ENCODE results near the gene MAGEA6.
"Not testable (repeated sequence)": the region's sequence is repeated elsewhere in the genome, so short reads cannot be mapped to it uniquely, and the experiment has no call there.

MAGEA6 gene

GRCh38 chrX:152806035-152806434 is 36.5 kb upstream of the MAGEA6 start:
- no peak for DNase-seq (ENCODE audit: low read depth)
- H3K4me3 ChIP-seq (ENCODE audit: low read length): no peak overlapping the region
- TF ChIP-seq CTCF (conservative IDR thresholded peaks at IDR 0.05; ENCODE audit: low read depth, low read length): no peak

GRCh38 chrX:152798945-152799344 is 29.5 kb upstream of the MAGEA6 start:
- DNase-seq (ENCODE audit: low read depth): no peak
- no peak overlapping the region for H3K4me3 ChIP-seq (ENCODE audit: low read length)
- TF ChIP-seq CTCF (conservative IDR thresholded peaks at IDR 0.05; ENCODE audit: low read depth, low read length): no peak

- not testable (repeated sequence) for H3K4me3 ChIP-seq (ENCODE audit: low read length)
Observed at GRCh38 chrX:152787062-152787461, 17.6 kb upstream of the MAGEA6 start.

GRCh38 chrX:152766562-152766961 is 2.9 kb downstream of the MAGEA6 start:
- H3K4me3 ChIP-seq (ENCODE audit: low read length); DNase-seq (ENCODE audit: low read depth): not testable (repeated sequence)

More at GRCh38 chrX:152787062-152787461, 17.6 kb upstream of the MAGEA6 start:
- not testable (repeated sequence) for DNase-seq (ENCODE audit: low read depth)

GRCh38 chrX:152761582-152761981 is 7.9 kb downstream of the MAGEA6 start:
- not testable (repeated sequence) for DNase-seq (ENCODE audit: low read depth); H3K4me3 ChIP-seq (ENCODE audit: low read length)

GRCh38 chrX:152759544-152759943 is 9.9 kb downstream of the MAGEA6 start:
- not testable (repeated sequence) for DNase-seq (ENCODE audit: low read depth); H3K4me3 ChIP-seq (ENCODE audit: low read length)

- DNase-seq (ENCODE audit: low read depth): not testable (repeated sequence)
Observed at GRCh38 chrX:152758918-152759317, 10.6 kb downstream of the MAGEA6 start, which contains the start of gene CSAG3. CSAG3 (plus strand) TSS chrX:152759218.

GRCh38 chrX:152754871-152755270 is 14.6 kb downstream of the MAGEA6 start:
- H3K4me3 ChIP-seq (ENCODE audit: low read length); DNase-seq (ENCODE audit: low read depth): not testable (repeated sequence)

More at GRCh38 chrX:152758918-152759317, 10.6 kb downstream of the MAGEA6 start, which contains the start of gene CSAG3:
- not testable (repeated sequence) for H3K4me3 ChIP-seq (ENCODE audit: low read length)

GRCh38 chrX:152753686-152754650 is 15.5 kb downstream of the MAGEA6 start, which contains the start of gene MAGEA2:
MAGEA2 (minus strand) TSS chrX:152753842; CDS start chrX:152751363, 2,479 bp downstream.
- not testable (repeated sequence) for DNase-seq (ENCODE audit: low read depth); H3K4me3 ChIP-seq (ENCODE audit: low read length)

- H3K4me3 ChIP-seq (ENCODE audit: low read length): no peak overlapping the region
- TF ChIP-seq CTCF (conservative IDR thresholded peaks at IDR 0.05; ENCODE audit: low read depth, low read length): no peak
- DNase-seq (ENCODE audit: low read depth): no peak
Observed at GRCh38 chrX:152738560-152738959, 30.9 kb downstream of the MAGEA6 start.

GRCh38 chrX:152736528-152736927 is 33.0 kb downstream of the MAGEA6 start:
- not testable (repeated sequence) for DNase-seq (ENCODE audit: low read depth); H3K4me3 ChIP-seq (ENCODE audit: low read length)

Measured in retinal pigment epithelial cell (primary cell).